HEK293 (cell line): Measurements from ENCODE around the gene FAM107A.

ENCODE experiments used
- CTCF ChIA-PET: fragments of 350-600 bp; formaldehyde crosslinking; extraction: SDS; loops from one replicate; lab custom pipeline; 2021; ENCODE audit warnings: antibody characterized with exemption; lab: Yijun Ruan, JAX
- POLR2A ChIA-PET: fragments of 300-600 bp; formaldehyde crosslinking; extraction: SDS; loops from one replicate; lab custom pipeline; 2020; ENCODE audit warnings: antibody characterized with exemption, inconsistent platforms; lab: Yijun Ruan, JAX
- H3K27ac ChIP-seq: fragments of 200-500 bp; sonication (Bioruptor generic); 2 replicates; pipeline ENCODE4 v1.5.1; 2014; ENCODE audit warnings: low read depth, low read length, control low read depth, inconsistent platforms; ENCODE audit errors: extremely low read depth
- H3K36me3 ChIP-seq, 2 experiments: fragments of 200-500 bp in 1 of 2; sonication (Bioruptor generic) in 1 of 2; 1 replicate in 1 of 2; 2 replicates in 1 of 2; pipeline ENCODE4 v1.5.1; 2014 to 2017; ENCODE audit warnings: inconsistent platforms in 2 of 2, low read length in 2 of 2; ENCODE audit not compliant: control insufficient read depth in 2 of 2, insufficient read depth in 1 of 2
- H3K4me1 ChIP-seq: fragments of 200-500 bp; sonication (Bioruptor generic); 2 replicates; pipeline ENCODE4 v1.5.1; 2014; ENCODE audit warnings: mild to moderate bottlenecking, low read length, inconsistent platforms; ENCODE audit not compliant: control insufficient read depth, insufficient read depth
- H3K4me3 ChIP-seq: 2 replicates; pipeline ENCODE4 v1.5.1; 2011; ENCODE audit warnings: low read depth, mild to moderate bottlenecking, control low read depth, low read length, moderate library complexity
- H3K9me3 ChIP-seq: fragments of 200-500 bp; sonication (Bioruptor generic); 2 replicates; pipeline ENCODE4 v1.5.1; 2014; ENCODE audit warnings: low read depth, low read length, inconsistent platforms; ENCODE audit not compliant: control insufficient read depth, insufficient read depth
- PRDM2 ChIP-seq: fragments of 450-650 bp; formaldehyde crosslinking; IDR thresholded peaks from 2 replicates; pipeline ENCODE4 v1.5.1; 2016; ENCODE audit warnings: missing biosample characterization, missing genetic modification characterization, borderline replicate concordance
- REST ChIP-seq: fragments of 450-650 bp; formaldehyde crosslinking; IDR thresholded peaks from 2 replicates; pipeline ENCODE4 v1.5.1; 2016; ENCODE audit warnings: missing biosample characterization, missing genetic modification characterization
- ZFP37 ChIP-seq: fragments of 450-650 bp; formaldehyde crosslinking; IDR thresholded peaks from 2 replicates; pipeline ENCODE4 v1.5.1; 2016; ENCODE audit warnings: missing biosample characterization, missing genetic modification characterization
- ZNF121 ChIP-seq: fragments of 450-650 bp; formaldehyde crosslinking; IDR thresholded peaks from 2 replicates; pipeline ENCODE4 v1.5.1; 2016; ENCODE audit warnings: missing biosample characterization, missing genetic modification characterization
- ZNF148 ChIP-seq: fragments of 450-650 bp; formaldehyde crosslinking; IDR thresholded peaks from 2 replicates; pipeline ENCODE4 v1.5.0; 2017; ENCODE audit warnings: missing biosample characterization, missing genetic modification characterization, borderline replicate concordance
- ZNF292 ChIP-seq: fragments of 450-650 bp; formaldehyde crosslinking; IDR thresholded peaks from 2 replicates; pipeline ENCODE4 v1.5.1; 2016; ENCODE audit warnings: low read depth, missing biosample characterization, missing genetic modification characterization, borderline replicate concordance
- ZNF362 ChIP-seq: fragments of 450-650 bp; formaldehyde crosslinking; IDR thresholded peaks from 2 replicates; pipeline ENCODE4 v1.5.1; 2016; ENCODE audit warnings: missing biosample characterization, missing genetic modification characterization
- ZNF549 ChIP-seq: fragments of 450-650 bp; IDR thresholded peaks from 2 replicates; pipeline ENCODE4 v1.5.1; 2018; ENCODE audit warnings: missing biosample characterization, missing genetic modification characterization, mild to moderate bottlenecking, inconsistent platforms, moderate library complexity
- ZNF677 ChIP-seq: fragments of 450-650 bp; IDR thresholded peaks from 2 replicates; pipeline ENCODE4 v1.5.0; 2018; ENCODE audit warnings: missing biosample characterization, mild to moderate bottlenecking, missing genetic modification characterization, moderate library complexity
- ZNF785 ChIP-seq: fragments of 450-650 bp; formaldehyde crosslinking; IDR thresholded peaks from 2 replicates; pipeline ENCODE4 v1.5.1; 2016; ENCODE audit warnings: missing biosample characterization, missing genetic modification characterization
- ZSCAN4 ChIP-seq: fragments of 450-650 bp; formaldehyde crosslinking; IDR thresholded peaks from 2 replicates; pipeline ENCODE4 v1.5.1; 2017; ENCODE audit warnings: missing biosample characterization, missing genetic modification characterization
- TF ChIP-seq, protein P1 (sequence below): fragments of 450-650 bp; formaldehyde crosslinking; IDR thresholded peaks from 2 replicates; pipeline ENCODE4 v1.5.1; 2016; ENCODE audit warnings: missing biosample characterization, missing genetic modification characterization, low read depth
- TF ChIP-seq, protein P2 (sequence below): fragments of 450-650 bp; formaldehyde crosslinking; IDR thresholded peaks from 2 replicates; pipeline ENCODE4 v1.5.1; 2016; ENCODE audit warnings: missing biosample characterization, missing genetic modification characterization

The FAM107A gene

DNA sequence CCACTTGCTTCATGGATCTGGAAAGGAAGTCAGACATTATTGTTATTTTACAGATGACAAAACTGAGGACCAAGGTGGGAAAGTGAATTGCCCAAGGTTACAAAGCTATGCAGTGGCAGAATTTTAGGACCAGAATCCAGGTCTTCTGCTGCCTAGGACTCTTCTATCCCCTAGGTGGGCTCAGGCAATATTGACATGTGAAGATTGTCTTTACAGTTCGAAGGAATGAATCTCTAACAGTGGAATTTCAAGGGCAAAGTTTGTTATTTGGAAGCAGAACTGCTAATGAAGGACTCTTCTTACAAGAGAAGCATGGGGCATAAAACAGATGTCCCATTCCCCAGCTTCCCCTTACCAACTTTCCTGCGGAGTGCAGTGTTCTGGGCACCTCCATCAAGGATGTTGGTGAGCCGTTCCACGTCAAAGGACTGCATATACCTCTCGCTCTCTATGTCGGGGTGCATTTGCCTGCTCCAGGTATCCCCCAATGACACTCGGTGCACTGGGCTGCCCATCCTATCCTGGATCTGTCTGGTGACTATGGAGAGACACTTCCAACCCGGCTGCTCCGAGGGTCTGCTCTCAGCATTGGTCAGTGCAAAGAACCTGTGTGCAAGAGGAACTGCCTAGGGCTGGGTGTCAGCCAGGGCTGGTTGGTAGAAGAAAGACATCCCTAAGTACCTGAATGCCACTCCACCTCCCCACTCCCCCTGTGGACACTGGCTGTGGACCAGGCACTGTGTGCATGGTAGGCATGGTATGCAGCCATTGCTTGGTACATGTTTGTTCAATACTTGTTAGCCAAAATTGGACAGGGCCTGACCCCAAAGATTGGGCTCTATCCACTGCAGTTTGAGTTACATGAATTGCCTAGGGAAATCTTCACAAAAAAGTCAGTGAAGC, 42.3 kb downstream of the FAM107A start:
- Histone ChIP-seq H3K4me3 (no peak overlapping the region), H3K27ac (no peak overlapping the region), H3K9me3 (no peaks in the 10 kb centered on the region), H3K36me3 (no peaks in the 10 kb centered on the region), H3K4me1 (no peaks in the 10 kb centered on the region)
- CTCF ChIA-PET: interaction anchor here (0.6 to 1.8 kb wide), 4 partner anchors 35 to 228 kb away, joined by 3 to 8 read pairs (median 4); partner anchors contain the start of gene HTD2
- TF ChIP-seq, protein P1, sequence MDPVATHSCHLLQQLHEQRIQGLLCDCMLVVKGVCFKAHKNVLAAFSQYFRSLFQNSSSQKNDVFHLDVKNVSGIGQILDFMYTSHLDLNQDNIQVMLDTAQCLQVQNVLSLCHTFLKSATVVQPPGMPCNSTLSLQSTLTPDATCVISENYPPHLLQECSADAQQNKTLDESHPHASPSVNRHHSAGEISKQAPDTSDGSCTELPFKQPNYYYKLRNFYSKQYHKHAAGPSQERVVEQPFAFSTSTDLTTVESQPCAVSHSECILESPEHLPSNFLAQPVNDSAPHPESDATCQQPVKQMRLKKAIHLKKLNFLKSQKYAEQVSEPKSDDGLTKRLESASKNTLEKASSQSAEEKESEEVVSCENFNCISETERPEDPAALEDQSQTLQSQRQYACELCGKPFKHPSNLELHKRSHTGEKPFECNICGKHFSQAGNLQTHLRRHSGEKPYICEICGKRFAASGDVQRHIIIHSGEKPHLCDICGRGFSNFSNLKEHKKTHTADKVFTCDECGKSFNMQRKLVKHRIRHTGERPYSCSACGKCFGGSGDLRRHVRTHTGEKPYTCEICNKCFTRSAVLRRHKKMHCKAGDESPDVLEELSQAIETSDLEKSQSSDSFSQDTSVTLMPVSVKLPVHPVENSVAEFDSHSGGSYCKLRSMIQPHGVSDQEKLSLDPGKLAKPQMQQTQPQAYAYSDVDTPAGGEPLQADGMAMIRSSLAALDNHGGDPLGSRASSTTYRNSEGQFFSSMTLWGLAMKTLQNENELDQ (tag by site-specific recombination): no peak
- no peak for TF ChIP-seq ZNF292 (tag by site-specific recombination)
- no peak for TF ChIP-seq REST
- no peak for TF ChIP-seq PRDM2 (tag by site-specific recombination)
- TF ChIP-seq, protein P2, sequence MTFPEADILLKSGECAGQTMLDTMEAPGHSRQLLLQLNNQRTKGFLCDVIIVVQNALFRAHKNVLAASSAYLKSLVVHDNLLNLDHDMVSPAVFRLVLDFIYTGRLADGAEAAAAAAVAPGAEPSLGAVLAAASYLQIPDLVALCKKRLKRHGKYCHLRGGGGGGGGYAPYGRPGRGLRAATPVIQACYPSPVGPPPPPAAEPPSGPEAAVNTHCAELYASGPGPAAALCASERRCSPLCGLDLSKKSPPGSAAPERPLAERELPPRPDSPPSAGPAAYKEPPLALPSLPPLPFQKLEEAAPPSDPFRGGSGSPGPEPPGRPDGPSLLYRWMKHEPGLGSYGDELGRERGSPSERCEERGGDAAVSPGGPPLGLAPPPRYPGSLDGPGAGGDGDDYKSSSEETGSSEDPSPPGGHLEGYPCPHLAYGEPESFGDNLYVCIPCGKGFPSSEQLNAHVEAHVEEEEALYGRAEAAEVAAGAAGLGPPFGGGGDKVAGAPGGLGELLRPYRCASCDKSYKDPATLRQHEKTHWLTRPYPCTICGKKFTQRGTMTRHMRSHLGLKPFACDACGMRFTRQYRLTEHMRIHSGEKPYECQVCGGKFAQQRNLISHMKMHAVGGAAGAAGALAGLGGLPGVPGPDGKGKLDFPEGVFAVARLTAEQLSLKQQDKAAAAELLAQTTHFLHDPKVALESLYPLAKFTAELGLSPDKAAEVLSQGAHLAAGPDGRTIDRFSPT (tag by site-specific recombination): no peak
- TF ChIP-seq ZNF677: no peak
- no peak for TF ChIP-seq ZNF362 (tag by site-specific recombination)
- no peak for TF ChIP-seq ZSCAN4 (tag by site-specific recombination)
- no peak for TF ChIP-seq ZFP37 (tag by site-specific recombination)
- no peak for TF ChIP-seq ZNF121 (tag by site-specific recombination)
- no peak for TF ChIP-seq ZNF148 (tag by site-specific recombination)
- TF ChIP-seq ZNF549 (tag by site-specific recombination): no peak
- TF ChIP-seq ZNF785 (tag by site-specific recombination): no peak
- POLR2A ChIA-PET: no interaction called here
